ENCODE measurements around the gene UIMC1.

DNA sequence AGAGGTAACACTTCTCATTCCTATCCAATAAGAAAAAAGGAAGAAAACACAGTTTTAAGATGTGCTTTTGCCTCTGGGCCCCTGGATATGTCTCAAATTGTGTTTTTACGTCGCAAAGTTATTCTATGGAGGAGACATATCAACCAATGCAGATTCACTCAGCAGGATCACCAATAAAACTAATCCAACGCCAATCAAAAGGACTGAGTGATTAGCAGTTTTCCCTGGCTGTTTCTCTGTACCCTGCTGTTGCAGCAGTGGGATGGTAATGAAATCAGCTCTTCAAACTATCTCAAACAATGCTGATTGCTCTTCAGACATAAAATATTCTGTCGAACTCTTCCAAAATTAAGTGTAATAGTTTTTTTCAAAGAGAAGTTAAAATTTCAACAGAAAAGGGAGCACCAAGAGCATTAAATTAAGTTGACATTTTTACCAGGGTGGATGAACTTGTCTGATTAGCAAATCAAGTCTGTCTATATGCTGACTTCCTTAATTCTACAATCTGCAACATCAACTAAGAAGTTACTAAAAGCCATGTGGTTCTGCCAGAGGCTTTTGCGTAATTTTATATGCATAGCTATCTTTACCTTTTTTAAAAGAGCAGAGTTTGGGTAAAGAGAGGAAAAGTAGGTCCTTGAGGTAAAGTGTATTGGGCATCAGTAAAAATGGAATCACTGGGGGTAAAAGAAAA, 97.8 kb downstream of the UIMC1 start:
- no peak for TF ChIP-seq POLR2A (IDR thresholded peaks at IDR 0.05)
- TF ChIP-seq, protein P1, sequence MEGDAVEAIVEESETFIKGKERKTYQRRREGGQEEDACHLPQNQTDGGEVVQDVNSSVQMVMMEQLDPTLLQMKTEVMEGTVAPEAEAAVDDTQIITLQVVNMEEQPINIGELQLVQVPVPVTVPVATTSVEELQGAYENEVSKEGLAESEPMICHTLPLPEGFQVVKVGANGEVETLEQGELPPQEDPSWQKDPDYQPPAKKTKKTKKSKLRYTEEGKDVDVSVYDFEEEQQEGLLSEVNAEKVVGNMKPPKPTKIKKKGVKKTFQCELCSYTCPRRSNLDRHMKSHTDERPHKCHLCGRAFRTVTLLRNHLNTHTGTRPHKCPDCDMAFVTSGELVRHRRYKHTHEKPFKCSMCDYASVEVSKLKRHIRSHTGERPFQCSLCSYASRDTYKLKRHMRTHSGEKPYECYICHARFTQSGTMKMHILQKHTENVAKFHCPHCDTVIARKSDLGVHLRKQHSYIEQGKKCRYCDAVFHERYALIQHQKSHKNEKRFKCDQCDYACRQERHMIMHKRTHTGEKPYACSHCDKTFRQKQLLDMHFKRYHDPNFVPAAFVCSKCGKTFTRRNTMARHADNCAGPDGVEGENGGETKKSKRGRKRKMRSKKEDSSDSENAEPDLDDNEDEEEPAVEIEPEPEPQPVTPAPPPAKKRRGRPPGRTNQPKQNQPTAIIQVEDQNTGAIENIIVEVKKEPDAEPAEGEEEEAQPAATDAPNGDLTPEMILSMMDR (IDR thresholded peaks at IDR 0.05) = no peak
